ENCODE measurements around the gene GLI2.

Gene GLI2

GRCh38 chr2:120738117-120738516, 2.4 kb downstream of the GLI2 start:
- no peak for DNase-seq (ENCODE audit: low spot score)

GRCh38 chr2:120738786-120739437, 3.2 kb downstream of the GLI2 start:
- DNase-seq (ENCODE audit: low spot score), result no peak

- DNase-seq (ENCODE audit: low spot score), result no peak
Observed at GRCh38 chr2:120739438-120740090, 3.9 kb downstream of the GLI2 start.

- DNase-seq (ENCODE audit: low spot score), result no peak
Observed at GRCh38 chr2:120740375-120740764, 4.7 kb downstream of the GLI2 start.

- no peak for DNase-seq (ENCODE audit: low spot score)
Observed at GRCh38 chr2:120740765-120741524, 5.3 kb downstream of the GLI2 start.

GRCh38 chr2:120741571-120742561, 6.2 kb downstream of the GLI2 start:
- no peak for DNase-seq (ENCODE audit: low spot score)

GRCh38 chr2:120743657-120744056, 8.0 kb downstream of the GLI2 start:
- DNase-seq (ENCODE audit: low spot score), result no peak

- DNase-seq (ENCODE audit: low spot score), result no peak
Observed at GRCh38 chr2:120744817-120745216, 9.1 kb downstream of the GLI2 start.

- no peak for DNase-seq (ENCODE audit: low spot score)
Observed at GRCh38 chr2:120745420-120746111, 9.9 kb downstream of the GLI2 start.

GRCh38 chr2:120746144-120746543, 10.5 kb downstream of the GLI2 start:
- no peak for DNase-seq (ENCODE audit: low spot score)

GRCh38 chr2:120747281-120747680, 11.6 kb downstream of the GLI2 start:
- DNase-seq (ENCODE audit: low spot score), result no peak

- no peak for DNase-seq (ENCODE audit: low spot score)
Observed at GRCh38 chr2:120747706-120748105, 12.0 kb downstream of the GLI2 start.

GRCh38 chr2:120748310-120748709, 12.6 kb downstream of the GLI2 start:
- no peak for DNase-seq (ENCODE audit: low spot score)

- DNase-seq (ENCODE audit: low spot score), result no peak
Observed at GRCh38 chr2:120748741-120749140, 13.1 kb downstream of the GLI2 start.

- no peak for DNase-seq (ENCODE audit: low spot score)
Observed at GRCh38 chr2:120749506-120750431, 14.1 kb downstream of the GLI2 start.

GRCh38 chr2:120750488-120751210, 15.0 kb downstream of the GLI2 start:
- no peak for DNase-seq (ENCODE audit: low spot score)

- no peak for DNase-seq (ENCODE audit: low spot score)
Observed at GRCh38 chr2:120751553-120751952, 15.9 kb downstream of the GLI2 start.

GRCh38 chr2:120754067-120754960, 18.6 kb downstream of the GLI2 start:
- no peak for DNase-seq (ENCODE audit: low spot score)
